ENCODE measurements around the gene GRB10. TPM values are rescaled to one million over a fixed set of nuclear protein-coding genes. Genes with fewer than 3 reads are reported as not detected.

Gene GRB10
- total and polyA plus RNA-seq, 4 donors, result 10.7 to 53.1 (median 17.5) TPM

DNA sequence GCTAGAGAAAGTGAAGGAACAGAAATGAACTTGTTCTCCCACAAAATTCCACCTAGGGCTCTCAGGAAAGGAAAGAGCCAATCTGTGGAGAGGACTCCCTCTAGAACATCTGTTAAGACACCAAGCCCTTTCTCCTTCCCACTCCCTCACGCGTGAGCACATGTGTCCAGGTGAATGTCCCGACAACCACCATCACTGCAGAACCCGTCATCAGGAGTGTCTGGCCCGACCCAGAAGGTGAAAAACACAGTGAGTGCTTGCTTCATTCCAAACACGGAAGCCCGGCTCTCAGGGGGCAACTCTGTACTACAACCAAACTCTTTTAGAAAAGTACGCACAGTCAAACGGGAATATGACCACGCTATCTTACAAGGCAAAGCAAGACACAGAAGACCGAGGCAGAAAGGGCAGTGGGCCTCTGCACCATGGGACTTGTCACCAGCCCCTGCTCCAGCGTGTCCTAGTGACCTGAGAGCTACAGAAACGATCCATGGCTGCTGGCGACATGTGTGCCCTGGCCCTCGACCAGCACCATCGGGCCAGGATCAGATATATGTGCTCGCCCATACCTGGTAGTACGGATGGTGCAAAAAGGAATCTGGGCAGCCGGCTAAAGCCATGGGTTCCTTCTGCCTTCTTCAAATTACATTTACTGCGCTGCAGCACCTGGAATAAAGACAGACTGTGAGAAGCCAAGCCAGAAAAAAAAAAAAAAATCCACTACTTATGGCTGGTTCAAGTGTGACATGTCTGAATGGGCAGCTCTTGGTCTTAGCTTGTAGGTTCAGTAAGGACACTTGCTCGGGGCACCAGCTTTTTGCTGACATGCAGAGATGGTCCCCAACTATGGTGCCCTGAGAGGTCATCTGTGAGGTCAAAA is 50.8 kb downstream of the GRB10 start:
- H3K27ac ChIP-seq (ENCODE audit: low read depth in 1 of 2, low read length in 2 of 2), result no peak overlapping the region
- H3K4me3 ChIP-seq (ENCODE audit: low read depth in 1 of 3, low read length in 3 of 3), result no peak overlapping the region
- peaks cover 15 to 41% (median 25%) of the 10 kb centered on the region in 4 donors for H3K4me1 ChIP-seq (ENCODE audit: control insufficient read depth in 4 of 4, insufficient read depth in 4 of 4, low read length in 3 of 4)
- no peaks in the 10 kb centered on the region for H3K9me3 ChIP-seq (ENCODE audit: control insufficient read depth in 4 of 4, low read length in 3 of 4)
- no peak overlapping the region for H3K9ac ChIP-seq (ENCODE audit: low read depth in 1 of 2, low read length in 2 of 2)
- H3K36me3 ChIP-seq (ENCODE audit: control insufficient read depth in 4 of 4, insufficient read depth in 3 of 4, low read depth in 1 of 4, low read length in 3 of 4), result no peaks in the 10 kb centered on the region
- WGBS, result 84% methylated on average over 21 of the region's 21 CpGs
- H3K27me3 ChIP-seq (ENCODE audit: control insufficient read depth in 4 of 4, insufficient read depth in 4 of 4, low read length in 3 of 4), result no peaks in the 10 kb centered on the region
- TF ChIP-seq, protein P1, sequence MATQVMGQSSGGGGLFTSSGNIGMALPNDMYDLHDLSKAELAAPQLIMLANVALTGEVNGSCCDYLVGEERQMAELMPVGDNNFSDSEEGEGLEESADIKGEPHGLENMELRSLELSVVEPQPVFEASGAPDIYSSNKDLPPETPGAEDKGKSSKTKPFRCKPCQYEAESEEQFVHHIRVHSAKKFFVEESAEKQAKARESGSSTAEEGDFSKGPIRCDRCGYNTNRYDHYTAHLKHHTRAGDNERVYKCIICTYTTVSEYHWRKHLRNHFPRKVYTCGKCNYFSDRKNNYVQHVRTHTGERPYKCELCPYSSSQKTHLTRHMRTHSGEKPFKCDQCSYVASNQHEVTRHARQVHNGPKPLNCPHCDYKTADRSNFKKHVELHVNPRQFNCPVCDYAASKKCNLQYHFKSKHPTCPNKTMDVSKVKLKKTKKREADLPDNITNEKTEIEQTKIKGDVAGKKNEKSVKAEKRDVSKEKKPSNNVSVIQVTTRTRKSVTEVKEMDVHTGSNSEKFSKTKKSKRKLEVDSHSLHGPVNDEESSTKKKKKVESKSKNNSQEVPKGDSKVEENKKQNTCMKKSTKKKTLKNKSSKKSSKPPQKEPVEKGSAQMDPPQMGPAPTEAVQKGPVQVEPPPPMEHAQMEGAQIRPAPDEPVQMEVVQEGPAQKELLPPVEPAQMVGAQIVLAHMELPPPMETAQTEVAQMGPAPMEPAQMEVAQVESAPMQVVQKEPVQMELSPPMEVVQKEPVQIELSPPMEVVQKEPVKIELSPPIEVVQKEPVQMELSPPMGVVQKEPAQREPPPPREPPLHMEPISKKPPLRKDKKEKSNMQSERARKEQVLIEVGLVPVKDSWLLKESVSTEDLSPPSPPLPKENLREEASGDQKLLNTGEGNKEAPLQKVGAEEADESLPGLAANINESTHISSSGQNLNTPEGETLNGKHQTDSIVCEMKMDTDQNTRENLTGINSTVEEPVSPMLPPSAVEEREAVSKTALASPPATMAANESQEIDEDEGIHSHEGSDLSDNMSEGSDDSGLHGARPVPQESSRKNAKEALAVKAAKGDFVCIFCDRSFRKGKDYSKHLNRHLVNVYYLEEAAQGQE (IDR thresholded peaks at IDR 0.05), result no peak
- TF ChIP-seq TAF1 (conservative IDR thresholded peaks at IDR 0.05) (no peak), SP1 (IDR thresholded peaks at IDR 0.05) (no peak), YY1 (IDR thresholded peaks at IDR 0.05) (no peak), RAD21 (IDR thresholded peaks at IDR 0.05) (no peak), FOXA1 (IDR thresholded peaks at IDR 0.05) (no peak), HNF4A (conservative IDR thresholded peaks at IDR 0.05) (no peak)
- DNase-seq (ENCODE audit: low spot score), result no peak

DNA sequence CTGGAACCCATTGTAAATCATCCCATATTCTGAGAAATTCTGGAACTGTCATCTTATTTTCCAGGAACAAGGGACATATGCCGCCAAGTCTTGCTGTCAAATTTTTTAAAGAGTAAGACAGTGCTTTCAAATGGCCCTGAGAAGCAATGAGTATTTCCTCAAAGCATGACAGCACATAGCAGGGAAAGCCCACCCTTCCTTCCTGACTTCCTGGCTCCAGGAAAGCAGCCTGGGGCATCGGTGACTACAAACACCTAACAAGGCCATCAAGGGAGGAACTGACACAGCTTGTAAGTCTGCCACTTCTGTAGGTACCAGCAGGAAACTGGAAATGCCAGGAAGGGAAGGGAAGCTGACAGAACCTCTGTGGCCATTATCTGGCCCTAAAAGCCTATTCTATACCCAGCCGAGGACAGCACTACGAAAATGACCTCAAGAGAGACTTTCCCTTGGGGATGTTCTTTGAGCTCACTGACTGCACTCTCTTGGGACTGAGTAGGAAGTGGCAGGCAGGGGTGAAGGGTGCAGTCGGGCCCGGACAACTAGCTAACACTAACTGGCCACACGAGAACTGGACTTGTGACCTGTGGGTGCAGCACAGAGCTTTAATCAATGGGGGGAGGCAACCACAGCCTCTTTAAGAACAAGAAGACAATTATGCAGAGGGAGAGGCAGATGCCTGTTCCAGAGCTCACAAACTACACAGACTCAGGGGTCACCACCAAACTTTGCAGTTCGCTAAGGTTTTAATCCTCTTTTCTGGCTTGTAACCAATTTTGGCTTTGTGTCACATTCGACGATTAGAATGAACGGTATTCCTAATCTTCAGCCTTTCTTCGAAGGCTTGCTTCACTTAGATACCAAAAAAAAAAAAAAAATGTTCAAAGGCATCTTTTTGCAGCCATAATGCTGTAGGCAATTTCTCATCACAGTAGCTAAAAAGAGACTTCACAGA is 52.0 kb downstream of the GRB10 start:
- H3K27ac ChIP-seq (ENCODE audit: low read depth in 1 of 2, low read length in 2 of 2), result peak overlapping the region; percentile 49 to 61
- WGBS, result 36% methylated on average over 12 of the region's 12 CpGs
- no peak overlapping the region for H3K9ac ChIP-seq (ENCODE audit: low read depth in 1 of 2, low read length in 2 of 2)
- H3K36me3 ChIP-seq (ENCODE audit: control insufficient read depth in 4 of 4, insufficient read depth in 3 of 4, low read depth in 1 of 4, low read length in 3 of 4), result no peaks in the 10 kb centered on the region
- no peaks in the 10 kb centered on the region for H3K27me3 ChIP-seq (ENCODE audit: control insufficient read depth in 4 of 4, insufficient read depth in 4 of 4, low read length in 3 of 4)
- H3K9me3 ChIP-seq (ENCODE audit: control insufficient read depth in 4 of 4, low read length in 3 of 4), result no peaks in the 10 kb centered on the region
- H3K4me1 ChIP-seq (ENCODE audit: control insufficient read depth in 4 of 4, insufficient read depth in 4 of 4, low read length in 3 of 4), result peaks cover 16 to 52% (median 34%) of the 10 kb centered on the region in 4 donors
- no peak overlapping the region for H3K4me3 ChIP-seq (ENCODE audit: low read depth in 1 of 3, low read length in 3 of 3)
- no peak for DNase-seq (ENCODE audit: low spot score)
- TF ChIP-seq JUND (IDR thresholded peaks at IDR 0.05) (peak in 1 of 2 donors; percentile 51), FOXA2 (IDR thresholded peaks at IDR 0.05) (peak; percentile 18), EGR1 (IDR thresholded peaks at IDR 0.05; ENCODE audit: low read depth in 2 of 2) (no peak), FOXA1 (IDR thresholded peaks at IDR 0.05) (no peak), RXRA (IDR thresholded peaks at IDR 0.05) (peak; percentile 70 to 72), HNF4A (conservative IDR thresholded peaks at IDR 0.05) (peak; percentile 88 to 91), YY1 (IDR thresholded peaks at IDR 0.05) (peak; percentile 27), TAF1 (conservative IDR thresholded peaks at IDR 0.05) (no peak), HNF4G (IDR thresholded peaks at IDR 0.05) (peak; percentile 52), SP1 (IDR thresholded peaks at IDR 0.05) (peak; percentile 44), GABPA (IDR thresholded peaks at IDR 0.05 in 1 of 2, conservative IDR thresholded peaks at IDR 0.05 in 1 of 2) (no peak), RAD21 (IDR thresholded peaks at IDR 0.05) (peak; percentile 20 to 38), NR2F2 (IDR thresholded peaks at IDR 0.05) (peak; percentile 60)
- TF ChIP-seq, protein P2, sequence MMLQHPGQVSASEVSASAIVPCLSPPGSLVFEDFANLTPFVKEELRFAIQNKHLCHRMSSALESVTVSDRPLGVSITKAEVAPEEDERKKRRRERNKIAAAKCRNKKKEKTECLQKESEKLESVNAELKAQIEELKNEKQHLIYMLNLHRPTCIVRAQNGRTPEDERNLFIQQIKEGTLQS (IDR thresholded peaks at IDR 0.05), result no peak
- TF ChIP-seq, protein P3, sequence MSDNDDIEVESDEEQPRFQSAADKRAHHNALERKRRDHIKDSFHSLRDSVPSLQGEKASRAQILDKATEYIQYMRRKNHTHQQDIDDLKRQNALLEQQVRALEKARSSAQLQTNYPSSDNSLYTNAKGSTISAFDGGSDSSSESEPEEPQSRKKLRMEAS (IDR thresholded peaks at IDR 0.05), result peak; percentile 49
- TF ChIP-seq, protein P1 (IDR thresholded peaks at IDR 0.05), result no peak
- TF ChIP-seq, protein P4, sequence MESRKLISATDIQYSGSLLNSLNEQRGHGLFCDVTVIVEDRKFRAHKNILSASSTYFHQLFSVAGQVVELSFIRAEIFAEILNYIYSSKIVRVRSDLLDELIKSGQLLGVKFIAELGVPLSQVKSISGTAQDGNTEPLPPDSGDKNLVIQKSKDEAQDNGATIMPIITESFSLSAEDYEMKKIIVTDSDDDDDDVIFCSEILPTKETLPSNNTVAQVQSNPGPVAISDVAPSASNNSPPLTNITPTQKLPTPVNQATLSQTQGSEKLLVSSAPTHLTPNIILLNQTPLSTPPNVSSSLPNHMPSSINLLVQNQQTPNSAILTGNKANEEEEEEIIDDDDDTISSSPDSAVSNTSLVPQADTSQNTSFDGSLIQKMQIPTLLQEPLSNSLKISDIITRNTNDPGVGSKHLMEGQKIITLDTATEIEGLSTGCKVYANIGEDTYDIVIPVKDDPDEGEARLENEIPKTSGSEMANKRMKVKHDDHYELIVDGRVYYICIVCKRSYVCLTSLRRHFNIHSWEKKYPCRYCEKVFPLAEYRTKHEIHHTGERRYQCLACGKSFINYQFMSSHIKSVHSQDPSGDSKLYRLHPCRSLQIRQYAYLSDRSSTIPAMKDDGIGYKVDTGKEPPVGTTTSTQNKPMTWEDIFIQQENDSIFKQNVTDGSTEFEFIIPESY (IDR thresholded peaks at IDR 0.05), result no peak
